ENCODE measurements around the gene ACMSD. TPM values are rescaled to one million over a fixed set of nuclear protein-coding genes. Genes with fewer than 3 reads are reported as not detected.

ACMSD gene
- total and polyA plus RNA-seq, 2 of the 13 experiments (the other 11 are each of a cell fraction or from before 2014, with no cell fraction given), result not detected

DNA sequence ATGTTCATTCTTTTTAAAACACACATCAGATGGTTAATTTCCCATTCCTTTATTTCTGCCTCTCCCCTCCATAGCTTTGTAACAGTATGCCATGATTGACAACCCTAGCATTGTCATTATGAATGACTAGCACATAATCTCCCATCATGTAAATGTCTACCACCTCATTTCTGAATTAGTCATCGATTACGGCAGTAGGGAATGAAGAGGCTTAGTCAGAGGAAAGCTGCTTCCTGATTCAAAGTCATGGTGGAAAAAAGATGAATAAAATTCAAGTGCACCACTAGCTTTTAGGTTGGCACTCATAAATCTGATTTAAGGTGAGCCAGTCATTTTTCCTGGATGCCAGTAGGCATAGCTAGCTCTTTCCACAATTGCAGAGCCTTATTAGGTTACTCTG is 19.1 kb upstream of the ACMSD start (continued):
- TF ChIP-seq, protein P1, sequence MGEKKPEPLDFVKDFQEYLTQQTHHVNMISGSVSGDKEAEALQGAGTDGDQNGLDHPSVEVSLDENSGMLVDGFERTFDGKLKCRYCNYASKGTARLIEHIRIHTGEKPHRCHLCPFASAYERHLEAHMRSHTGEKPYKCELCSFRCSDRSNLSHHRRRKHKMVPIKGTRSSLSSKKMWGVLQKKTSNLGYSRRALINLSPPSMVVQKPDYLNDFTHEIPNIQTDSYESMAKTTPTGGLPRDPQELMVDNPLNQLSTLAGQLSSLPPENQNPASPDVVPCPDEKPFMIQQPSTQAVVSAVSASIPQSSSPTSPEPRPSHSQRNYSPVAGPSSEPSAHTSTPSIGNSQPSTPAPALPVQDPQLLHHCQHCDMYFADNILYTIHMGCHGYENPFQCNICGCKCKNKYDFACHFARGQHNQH (CRISPR knock-in tag; IDR thresholded peaks at IDR 0.05), result no peak
- TF ChIP-seq MIER3 (CRISPR knock-in tag; IDR thresholded peaks at IDR 0.05; ENCODE audit: borderline replicate concordance), result no peak
- no peak for TF ChIP-seq ZNF468 (CRISPR knock-in tag; IDR thresholded peaks at IDR 0.05)
- TF ChIP-seq ZFP90 (CRISPR knock-in tag; IDR thresholded peaks at IDR 0.05; ENCODE audit: borderline replicate concordance), result no peak
- TF ChIP-seq, protein P2, sequence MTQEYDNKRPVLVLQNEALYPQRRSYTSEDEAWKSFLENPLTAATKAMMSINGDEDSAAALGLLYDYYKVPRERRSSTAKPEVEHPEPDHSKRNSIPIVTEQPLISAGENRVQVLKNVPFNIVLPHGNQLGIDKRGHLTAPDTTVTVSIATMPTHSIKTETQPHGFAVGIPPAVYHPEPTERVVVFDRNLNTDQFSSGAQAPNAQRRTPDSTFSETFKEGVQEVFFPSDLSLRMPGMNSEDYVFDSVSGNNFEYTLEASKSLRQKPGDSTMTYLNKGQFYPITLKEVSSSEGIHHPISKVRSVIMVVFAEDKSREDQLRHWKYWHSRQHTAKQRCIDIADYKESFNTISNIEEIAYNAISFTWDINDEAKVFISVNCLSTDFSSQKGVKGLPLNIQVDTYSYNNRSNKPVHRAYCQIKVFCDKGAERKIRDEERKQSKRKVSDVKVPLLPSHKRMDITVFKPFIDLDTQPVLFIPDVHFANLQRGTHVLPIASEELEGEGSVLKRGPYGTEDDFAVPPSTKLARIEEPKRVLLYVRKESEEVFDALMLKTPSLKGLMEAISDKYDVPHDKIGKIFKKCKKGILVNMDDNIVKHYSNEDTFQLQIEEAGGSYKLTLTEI (CRISPR knock-in tag; conservative IDR thresholded peaks at IDR 0.05), result no peak

- Histone ChIP-seq H3K9me3 (ENCODE audit: low read length) (no peaks in the 10 kb centered on the region), H2AFZ (ENCODE audit: low read length) (no peak overlapping the region), H3K4me1 (ENCODE audit: insufficient read depth, low read length) (peaks cover 12% of the 10 kb centered on the region), H3K9ac (ENCODE audit: insufficient read depth, low read depth, low read length) (no peak overlapping the region), H3K4me2 (ENCODE audit: low read depth, low read length) (no peak overlapping the region), H3K27ac (ENCODE audit: extremely low read length, insufficient read depth, low read length) (no peak overlapping the region), H3K36me3 (replicated peaks in 1 of 2; ENCODE audit: control insufficient read depth in 1 of 2, insufficient read depth in 2 of 2, low read length in 2 of 2) (no peaks in the 10 kb centered on the region), H3K79me2 (ENCODE audit: insufficient read depth, low read length) (no peaks in the 10 kb centered on the region), H3K27me3 (ENCODE audit: control insufficient read depth in 1 of 2, insufficient read depth in 2 of 2, low read length in 2 of 2) (peaks cover 2 to 4% of the 10 kb centered on the region in 2 experiments; a peak in 1 of 5 replicates), H4K20me1 (ENCODE audit: insufficient read depth, low read length) (no peaks in the 10 kb centered on the region), H3K4me3 (replicated peaks in 1 of 3; ENCODE audit: insufficient read depth in 1 of 3, low read depth in 2 of 3, low read length in 3 of 3) (no peak overlapping the region)
- no TSS peak for BruUV-seq (replicated peaks)
- ChIA-PET POLR2A (no interaction called here), CTCF (ENCODE audit: low intra/inter-chr PET ratio, low total read pairs) (no interaction called here)
- intact Hi-C loops (cut with micrococcal nuclease; ENCODE audit: unreplicated experiment), result no loop called here
- DNase-seq (ENCODE audit: low spot score), result peak; percentile 6
- in situ Hi-C loops (cut with HindIII; ENCODE audit: extremely low pct_ligation_motif_present, low pct_unique_long_range_greater_than_20kb), result no loop called here
- FAIRE-seq, result no peak
- WGBS (ENCODE audit: low lambda C conversion rate), result 0% methylated on average over 2 of the region's 2 CpGs
- peak; percentile 55; the same call in 2 of the 3 replicates for ATAC-seq
- TF ChIP-seq PITX1 (CRISPR knock-in tag; IDR thresholded peaks at IDR 0.05) (peak; percentile 97), ZNF580 (CRISPR knock-in tag; IDR thresholded peaks at IDR 0.05; ENCODE audit: borderline replicate concordance, low read depth) (no peak), ISX (CRISPR knock-in tag; conservative IDR thresholded peaks at IDR 0.05) (no peak), FOXP1 (IDR thresholded peaks at IDR 0.05) (no peak), FOXP1 (CRISPR knock-in tag; IDR thresholded peaks at IDR 0.05) (peak; percentile 61), NFIC (IDR thresholded peaks at IDR 0.05; ENCODE audit: low read length) (peak; percentile 71; the same call in 1 of the 2 replicates), NR2F2 (IDR thresholded peaks at IDR 0.05; ENCODE audit: borderline replicate concordance, low read depth) (peak; percentile 95), RXRB (CRISPR knock-in tag; IDR thresholded peaks at IDR 0.05; ENCODE audit: borderline replicate concordance) (peak; percentile 17; the same call in 1 of the 2 replicates), HMG20A (CRISPR knock-in tag; IDR thresholded peaks at IDR 0.05; ENCODE audit: borderline replicate concordance) (peak; percentile 74), ZMYM4 (CRISPR knock-in tag; IDR thresholded peaks at IDR 0.05) (no peak), TBX3 (IDR thresholded peaks at IDR 0.05; ENCODE audit: borderline replicate concordance) (peak; percentile 88; the same call in 1 of the 2 replicates)
- TF ChIP-seq, protein P3, sequence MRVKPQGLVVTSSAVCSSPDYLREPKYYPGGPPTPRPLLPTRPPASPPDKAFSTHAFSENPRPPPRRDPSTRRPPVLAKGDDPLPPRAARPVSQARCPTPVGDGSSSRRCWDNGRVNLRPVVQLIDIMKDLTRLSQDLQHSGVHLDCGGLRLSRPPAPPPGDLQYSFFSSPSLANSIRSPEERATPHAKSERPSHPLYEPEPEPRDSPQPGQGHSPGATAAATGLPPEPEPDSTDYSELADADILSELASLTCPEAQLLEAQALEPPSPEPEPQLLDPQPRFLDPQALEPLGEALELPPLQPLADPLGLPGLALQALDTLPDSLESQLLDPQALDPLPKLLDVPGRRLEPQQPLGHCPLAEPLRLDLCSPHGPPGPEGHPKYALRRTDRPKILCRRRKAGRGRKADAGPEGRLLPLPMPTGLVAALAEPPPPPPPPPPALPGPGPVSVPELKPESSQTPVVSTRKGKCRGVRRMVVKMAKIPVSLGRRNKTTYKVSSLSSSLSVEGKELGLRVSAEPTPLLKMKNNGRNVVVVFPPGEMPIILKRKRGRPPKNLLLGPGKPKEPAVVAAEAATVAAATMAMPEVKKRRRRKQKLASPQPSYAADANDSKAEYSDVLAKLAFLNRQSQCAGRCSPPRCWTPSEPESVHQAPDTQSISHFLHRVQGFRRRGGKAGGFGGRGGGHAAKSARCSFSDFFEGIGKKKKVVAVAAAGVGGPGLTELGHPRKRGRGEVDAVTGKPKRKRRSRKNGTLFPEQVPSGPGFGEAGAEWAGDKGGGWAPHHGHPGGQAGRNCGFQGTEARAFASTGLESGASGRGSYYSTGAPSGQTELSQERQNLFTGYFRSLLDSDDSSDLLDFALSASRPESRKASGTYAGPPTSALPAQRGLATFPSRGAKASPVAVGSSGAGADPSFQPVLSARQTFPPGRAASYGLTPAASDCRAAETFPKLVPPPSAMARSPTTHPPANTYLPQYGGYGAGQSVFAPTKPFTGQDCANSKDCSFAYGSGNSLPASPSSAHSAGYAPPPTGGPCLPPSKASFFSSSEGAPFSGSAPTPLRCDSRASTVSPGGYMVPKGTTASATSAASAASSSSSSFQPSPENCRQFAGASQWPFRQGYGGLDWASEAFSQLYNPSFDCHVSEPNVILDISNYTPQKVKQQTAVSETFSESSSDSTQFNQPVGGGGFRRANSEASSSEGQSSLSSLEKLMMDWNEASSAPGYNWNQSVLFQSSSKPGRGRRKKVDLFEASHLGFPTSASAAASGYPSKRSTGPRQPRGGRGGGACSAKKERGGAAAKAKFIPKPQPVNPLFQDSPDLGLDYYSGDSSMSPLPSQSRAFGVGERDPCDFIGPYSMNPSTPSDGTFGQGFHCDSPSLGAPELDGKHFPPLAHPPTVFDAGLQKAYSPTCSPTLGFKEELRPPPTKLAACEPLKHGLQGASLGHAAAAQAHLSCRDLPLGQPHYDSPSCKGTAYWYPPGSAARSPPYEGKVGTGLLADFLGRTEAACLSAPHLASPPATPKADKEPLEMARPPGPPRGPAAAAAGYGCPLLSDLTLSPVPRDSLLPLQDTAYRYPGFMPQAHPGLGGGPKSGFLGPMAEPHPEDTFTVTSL (CRISPR knock-in tag; IDR thresholded peaks at IDR 0.05; ENCODE audit: borderline replicate concordance), result peak; percentile 77; the same call in 1 of the 2 replicates
Observed at GRCh38 chr2:134823431-134823830, 15.0 kb upstream of the ACMSD start.
